Measurements from ENCODE around the gene PTGFRN. TPM values are rescaled to one million over a fixed set of nuclear protein-coding genes. Genes with fewer than 3 reads are reported as not detected.

The PTGFRN gene
- total RNA-seq, 1 donor from 2014 or later, result 31.2 TPM

DNA sequence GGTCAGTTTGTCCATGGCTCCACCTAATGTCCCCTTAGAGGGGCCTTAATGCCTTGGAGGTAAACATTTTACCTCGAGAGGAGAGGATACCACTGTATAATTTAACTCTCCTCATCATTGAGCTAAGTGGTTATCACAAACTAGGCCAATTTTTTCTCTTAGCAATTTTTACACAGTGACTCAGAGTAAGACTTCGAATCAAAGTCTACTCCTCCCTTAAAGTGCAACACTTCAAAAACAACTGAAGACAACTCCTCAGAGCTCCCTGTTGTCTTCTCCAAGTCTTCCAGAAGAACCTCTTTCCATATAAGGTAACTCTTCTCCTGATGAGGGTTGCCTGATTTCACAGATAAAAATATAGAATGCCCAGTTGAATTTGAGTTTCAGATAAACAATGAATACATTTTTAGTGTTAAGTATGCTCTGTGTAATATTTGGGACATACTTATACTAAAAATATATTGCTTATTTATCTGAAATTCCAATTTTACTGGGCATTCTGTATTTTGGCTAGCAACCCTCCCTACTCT lies 4.9 kb upstream of the PTGFRN start:
- intact Hi-C loops (cut with DNase I), result no loop called here
- TF ChIP-seq CTCF (IDR thresholded peaks at IDR 0.05), result no peak
- Histone ChIP-seq H3K4me3 (no peak overlapping the region), H3K36me3 (no peaks in the 10 kb centered on the region), H3K27ac (no peak overlapping the region), H3K4me1 (no peaks in the 10 kb centered on the region), H3K27me3 (no peaks in the 10 kb centered on the region), H3K9me3 (no peaks in the 10 kb centered on the region)
- DNase-seq (no peak), ATAC-seq (no peak)

DNA sequence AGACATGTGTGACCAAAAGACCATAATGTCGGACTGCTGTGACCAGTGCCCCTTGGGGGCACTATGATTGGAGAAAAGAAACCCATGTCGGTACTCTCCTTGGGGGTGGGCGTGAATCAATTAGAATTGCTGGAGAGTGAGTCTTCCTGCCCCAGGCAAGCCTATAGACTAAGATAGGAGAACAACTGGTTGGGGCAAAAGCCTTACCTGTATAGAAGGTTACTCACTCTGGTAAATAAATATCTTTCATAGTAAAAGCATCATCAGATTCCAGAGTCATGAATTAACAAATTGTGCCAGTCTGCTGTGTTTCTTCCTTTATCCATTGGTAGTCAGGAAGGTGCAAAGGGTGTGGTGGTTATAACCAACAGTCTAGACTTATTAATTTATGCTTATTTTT lies 2.9 kb upstream of the PTGFRN start:
- Histone ChIP-seq H3K27ac (no peak overlapping the region), H3K9me3 (no peaks in the 10 kb centered on the region), H3K4me1 (peaks cover 5% of the 10 kb centered on the region), H3K4me3 (no peak overlapping the region), H3K36me3 (no peaks in the 10 kb centered on the region), H3K27me3 (no peaks in the 10 kb centered on the region)
- TF ChIP-seq CTCF (IDR thresholded peaks at IDR 0.05), result no peak
- ATAC-seq (no peak), DNase-seq (no peak)
- intact Hi-C loops (cut with DNase I), result no loop called here

DNA sequence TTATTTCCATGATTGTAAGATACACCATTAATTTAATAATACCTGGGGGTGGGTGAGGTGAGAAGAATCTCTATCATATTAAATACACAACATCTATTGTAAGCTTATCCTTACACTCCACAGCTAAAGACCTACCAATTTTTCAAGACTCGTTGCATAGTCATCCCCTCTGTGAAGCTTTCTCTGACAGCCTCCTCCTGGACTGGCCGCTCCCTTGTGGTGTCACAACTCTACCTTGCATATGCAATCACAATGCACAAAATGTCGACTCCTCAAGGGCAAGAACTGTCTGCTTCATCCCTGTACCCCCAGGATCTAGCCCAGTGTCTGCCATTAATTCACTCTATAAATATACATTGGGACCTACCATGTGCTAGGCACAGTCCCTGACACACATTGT lies 2.4 kb upstream of the PTGFRN start:
- intact Hi-C loops (cut with DNase I), result no loop called here
- DNase-seq (no peak), ATAC-seq (no peak)
- Histone ChIP-seq H3K4me3 (no peak overlapping the region), H3K27me3 (no peaks in the 10 kb centered on the region), H3K9me3 (no peaks in the 10 kb centered on the region), H3K4me1 (peaks cover 8% of the 10 kb centered on the region), H3K27ac (no peak overlapping the region), H3K36me3 (no peaks in the 10 kb centered on the region)
- TF ChIP-seq CTCF (IDR thresholded peaks at IDR 0.05), result no peak

GRCh38 chr1:116908266-116908665 lies 1.4 kb upstream of the PTGFRN start:
- intact Hi-C loops (cut with DNase I), result no loop called here
- Histone ChIP-seq H3K4me1 (peaks cover 8% of the 10 kb centered on the region), H3K4me3 (no peak overlapping the region), H3K36me3 (no peaks in the 10 kb centered on the region), H3K27me3 (no peaks in the 10 kb centered on the region), H3K27ac (no peak overlapping the region), H3K9me3 (no peaks in the 10 kb centered on the region)
- no peak for TF ChIP-seq CTCF (IDR thresholded peaks at IDR 0.05)
- DNase-seq (no peak), ATAC-seq (no peak)

DNA sequence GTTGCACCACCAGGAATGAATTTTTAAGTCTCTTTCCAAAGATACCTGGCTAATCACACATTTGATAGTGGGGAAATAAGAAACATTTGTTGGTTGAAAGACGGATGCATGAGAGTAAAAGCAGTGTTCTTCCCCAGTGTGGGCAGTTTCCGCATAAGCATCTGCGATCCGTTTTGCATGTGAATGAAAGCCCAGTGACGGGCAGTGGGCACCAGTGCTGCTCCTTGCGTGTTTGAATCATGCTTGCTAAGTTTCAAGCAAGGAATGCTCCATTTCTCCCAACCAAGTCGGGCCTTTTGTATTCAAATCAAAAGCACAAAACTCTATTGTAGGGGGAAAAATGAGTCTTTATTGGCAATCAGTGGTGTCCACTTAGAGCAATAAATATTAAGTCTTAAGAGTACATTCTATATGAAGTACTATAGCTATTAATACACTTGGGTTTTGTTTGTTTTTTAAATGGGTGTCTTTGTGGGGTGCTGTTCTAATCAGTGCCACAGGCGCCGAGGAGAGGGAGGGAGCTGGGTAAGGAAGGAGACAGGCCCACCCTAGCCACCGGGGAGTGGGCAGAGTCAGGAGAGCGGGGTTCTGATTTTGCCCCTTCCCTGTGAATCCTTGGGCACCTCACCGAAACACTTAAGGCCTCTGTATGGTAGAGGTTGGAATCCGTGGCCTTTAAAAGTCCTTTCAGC lies 750 bp upstream of the PTGFRN start:
- H3K27me3 ChIP-seq, result no peaks in the 10 kb centered on the region
- peaks cover 8% of the 10 kb centered on the region for H3K4me1 ChIP-seq
- ATAC-seq (no peak), DNase-seq (no peak)
- H3K36me3 ChIP-seq, result no peaks in the 10 kb centered on the region
- TF ChIP-seq CTCF (IDR thresholded peaks at IDR 0.05), result no peak
- H3K27ac ChIP-seq, result no peak overlapping the region
- no peaks in the 10 kb centered on the region for H3K9me3 ChIP-seq
- H3K4me3 ChIP-seq, result peak overlapping the region; percentile 68
- intact Hi-C loops (cut with DNase I), result no loop called here
